K562 (cell line): ENCODE data around the gene DERL3. TPM values are rescaled to one million over a fixed set of nuclear protein-coding genes. Genes with fewer than 3 reads are reported as not detected.
A peak's percentile ranks its signal among the peaks of the same experiment; 100 is the strongest.

ENCODE experiments used
- ATF1 ChIP-seq, 2 experiments: fragments of 450-650 bp in 1 of 2; IDR thresholded peaks; 2 replicates each; pipeline ENCODE4 v1.6.1; 2016; ENCODE audit warnings: missing compliant biosample characterization in 1 of 2, missing genetic modification characterization in 1 of 2
- ELK3 ChIP-seq: fragments of 450-650 bp; formaldehyde crosslinking; IDR thresholded peaks from 2 replicates; pipeline ENCODE4 v1.4.0; 2020; ENCODE audit warnings: mild to moderate bottlenecking
- HDAC2 ChIP-seq: fragments of 450-650 bp; IDR thresholded peaks from 2 replicates; pipeline ENCODE4 v1.6.1; 2016; ENCODE audit warnings: mild to moderate bottlenecking
- HINFP ChIP-seq: fragments of 450-650 bp; conservative IDR thresholded peaks from 2 replicates; pipeline ENCODE4 v1.6.1; 2016; ENCODE audit warnings: missing genetic modification characterization, low read depth, mild to moderate bottlenecking, control low read depth, missing compliant biosample characterization
- HMBOX1 ChIP-seq: sonication (generic); IDR thresholded peaks from 2 replicates; pipeline ENCODE4 v1.6.1; 2016
- HMGN3 ChIP-seq: IDR thresholded peaks from 2 replicates; pipeline ENCODE4 v1.6.1; 2011; ENCODE audit warnings: borderline replicate concordance, low read depth, mild to moderate bottlenecking, mixed read lengths, low read length; ENCODE audit not compliant: insufficient read length; ENCODE audit errors: extremely low read depth
- HNRNPUL1 ChIP-seq: fragments of 200-400 bp; formaldehyde crosslinking; IDR thresholded peaks from 2 replicates; pipeline ENCODE4 v1.6.1; 2017; ENCODE audit warnings: low read length
- KLF6 ChIP-seq: fragments of 250-450 bp; sonication (Bioruptor Pico); IDR thresholded peaks from 2 replicates; pipeline ENCODE4 v1.4.0; 2020; ENCODE audit warnings: mild to moderate bottlenecking, moderate library complexity, borderline replicate concordance
- L3MBTL2 ChIP-seq: fragments of 450-650 bp; IDR thresholded peaks from 2 replicates; pipeline ENCODE4 v1.6.1; 2016; ENCODE audit warnings: mild to moderate bottlenecking, moderate library complexity
- LEF1 ChIP-seq: fragments of 450-650 bp; IDR thresholded peaks from 2 replicates; pipeline ENCODE4 v1.6.1; 2016; ENCODE audit warnings: mild to moderate bottlenecking
- MAX ChIP-seq: sonication (generic); formaldehyde crosslinking; IDR thresholded peaks from 2 replicates; pipeline ENCODE4 v1.9.0; 2022; ENCODE audit warnings: mild to moderate bottlenecking, missing genetic modification reagents
- NCOA1 ChIP-seq: fragments of 450-650 bp; IDR thresholded peaks from 2 replicates; pipeline ENCODE4 v1.6.1; 2016; ENCODE audit warnings: low read depth
- OTX1 ChIP-seq: fragments of 450-650 bp; formaldehyde crosslinking; IDR thresholded peaks from 2 replicates; pipeline ENCODE4 v1.4.0; 2022; ENCODE audit warnings: mild to moderate bottlenecking
- PHF8 ChIP-seq: fragments of 200-600 bp; sonication (generic); IDR thresholded peaks from 2 replicates; pipeline ENCODE4 v1.6.1; 2012; ENCODE audit warnings: mixed run types, mild to moderate bottlenecking, inconsistent platforms, low read length, moderate library complexity, borderline replicate concordance
- POLR2AphosphoS5 ChIP-seq: IDR thresholded peaks from 2 replicates; pipeline ENCODE4 v1.6.1; 2011; ENCODE audit warnings: mild to moderate bottlenecking, low read depth, low read length, moderate library complexity; ENCODE audit not compliant: control insufficient read depth, insufficient read depth
- SMARCC2 ChIP-seq: fragments of 450-650 bp; IDR thresholded peaks from 2 replicates; pipeline ENCODE4 v1.6.1; 2017; ENCODE audit warnings: antibody characterized with exemption, moderate library complexity, mild to moderate bottlenecking, low read depth
- TCFL5 ChIP-seq: fragments of 250-450 bp; sonication (Bioruptor Pico); conservative IDR thresholded peaks from 2 replicates; pipeline ENCODE4 v1.6.1; 2021; ENCODE audit warnings: mild to moderate bottlenecking, moderate library complexity, matching md5 sums
- ZBTB49 ChIP-seq: sonication (generic); formaldehyde crosslinking; IDR thresholded peaks from 2 replicates; pipeline ENCODE4 v1.8.0; 2022; ENCODE audit warnings: missing genetic modification reagents, mild to moderate bottlenecking, borderline replicate concordance
- ZC3H11A ChIP-seq: IDR thresholded peaks from 2 replicates; pipeline ENCODE4 v1.6.1; 2012; ENCODE audit warnings: low read depth, low read length, improper control_type of control experiment
- ZNF274 ChIP-seq: IDR thresholded peaks from 2 replicates; pipeline ENCODE4 v1.6.1; 2011; ENCODE audit warnings: low read depth, mild to moderate bottlenecking, low read length, moderate library complexity, borderline replicate concordance
- ZNF41 ChIP-seq: fragments of 250-450 bp; sonication (Bioruptor Pico); conservative IDR thresholded peaks from 2 replicates; pipeline ENCODE4 v1.4.0; 2020; ENCODE audit warnings: mild to moderate bottlenecking
- ZNF696 ChIP-seq: fragments of 250-450 bp; sonication (Bioruptor Pico); conservative IDR thresholded peaks from 2 replicates; pipeline ENCODE4 v1.4.0; 2020; ENCODE audit warnings: mild to moderate bottlenecking, moderate library complexity
- polyA plus RNA-seq, 8 experiments: library from polyadenylated mRNA; depleted of rRNA in 4 of 8; stranded (reverse) in 5 of 8; unstranded in 3 of 8; fragments of >200 nt; fragmentation: Nextera tagmentation in 2 of 8; fragmentation: Illumina TruSeq in 1 of 8; extraction: Ambion mirVana in 2 of 8; extraction: Trizol in 1 of 8; gene quantifications; 2 replicates each; pipeline versions ENCODE4 v1.2.1 to v1.2.3, GENCODE V29; 2011 to 2014; ENCODE audit warnings: inconsistent platforms in 1 of 8, missing spikeins in 1 of 8
- total RNA-seq, 7 experiments: library from RNA; depleted of rRNA in 6 of 7; stranded (reverse); fragments of >200 nt in 6 of 7; fragmentation: Illumina TruSeq in 2 of 7; extraction: Trizol in 2 of 7; gene quantifications; 2 replicates each; pipeline versions ENCODE4 v1.2.1 to v1.2.3, GENCODE V29; 2011 to 2021; ENCODE audit warnings: low replicate concordance in 1 of 7

DERL3 gene
- total and polyA plus RNA-seq, 9 of the 15 experiments (the other 6 are each of a cell fraction or from before 2014, with no cell fraction given), result 1.3 to 12.4 (median 4.8) TPM

GRCh38 chr22:23786752-23787599 lies 51.8 kb downstream of the DERL3 start, which contains the start of gene SMARCB1 (continued):
- TF ChIP-seq ELK3 (CRISPR knock-in tag) (no peak), NCOA1 (no peak), ZNF696 (CRISPR knock-in tag) (no peak), LEF1 (no peak), HNRNPUL1 (no peak), HDAC2 (no peak), MAX (CRISPR knock-in tag) (no peak; the same call in 1 of the 2 replicates), POLR2AphosphoS5 (no peak), ZNF41 (CRISPR knock-in tag) (no peak), HMGN3 (peak; percentile 49), OTX1 (no peak), HMBOX1 (no peak), L3MBTL2 (peak; percentile 77), ZC3H11A (no peak), ATF1 (CRISPR knock-in tag; IDR thresholded peaks at IDR 0.05) (no peak), ATF1 (tag; IDR thresholded peaks at IDR 0.05) (peak; percentile 53; the same call in 1 of the 2 replicates), HINFP (tag) (peak; percentile 68), KLF6 (CRISPR knock-in tag) (no peak), TCFL5 (CRISPR knock-in tag) (no peak), ZNF274 (no peak), SMARCC2 (peak; percentile 74), ZBTB49 (CRISPR knock-in tag) (no peak), PHF8 (peak; percentile 89)
